HepG2 (cell line): ENCODE results near the gene RALY. TPM values are rescaled to one million over a fixed set of nuclear protein-coding genes. Genes with fewer than 3 reads are reported as not detected.
A peak's percentile ranks its signal among the peaks of the same experiment; 100 is the strongest.

Experiments used
- AKAP8 ChIP-seq: sonication (generic); formaldehyde crosslinking; IDR thresholded peaks from 2 replicates; pipeline ENCODE4 v1.5.1; 2020; ENCODE audit warnings: mild to moderate bottlenecking, missing genetic modification reagents
- ARNT2 ChIP-seq: sonication (generic); formaldehyde crosslinking; IDR thresholded peaks from 2 replicates; pipeline ENCODE4 v1.8.0; 2022; ENCODE audit warnings: mild to moderate bottlenecking, low read depth, missing genetic modification reagents, moderate library complexity
- CC2D1A ChIP-seq: sonication (generic); formaldehyde crosslinking; IDR thresholded peaks from 2 replicates; pipeline ENCODE4 v1.8.1; 2023; ENCODE audit warnings: mild to moderate bottlenecking, missing genetic modification reagents
- GABPB1 ChIP-seq: IDR thresholded peaks from 2 replicates; pipeline ENCODE4 v1.6.1; 2016; ENCODE audit warnings: mild to moderate bottlenecking, missing genetic modification reagents, moderate library complexity, missing compliant biosample characterization
- GLMP ChIP-seq: sonication (generic); formaldehyde crosslinking; IDR thresholded peaks from 2 replicates; pipeline ENCODE4 v1.9.0; 2021; ENCODE audit warnings: missing genetic modification reagents, mild to moderate bottlenecking, borderline replicate concordance
- HNRNPL ChIP-seq: fragments of 200-400 bp; formaldehyde crosslinking; IDR thresholded peaks from 2 replicates; pipeline ENCODE4 v1.6.1; 2017; ENCODE audit warnings: mild to moderate bottlenecking, low read depth, low read length
- KLF16 ChIP-seq, 2 experiments: sonication (generic) in 1 of 2; formaldehyde crosslinking in 1 of 2; IDR thresholded peaks; 2 replicates each; pipeline versions ENCODE4 v1.6.1 to v1.8.0; 2016 to 2023; ENCODE audit warnings: missing genetic modification reagents in 2 of 2, missing compliant biosample characterization in 1 of 2
- MAFG ChIP-seq: sonication (generic); formaldehyde crosslinking; IDR thresholded peaks from 2 replicates; pipeline ENCODE4 v1.5.1; 2020; ENCODE audit warnings: mild to moderate bottlenecking, missing genetic modification reagents
- ONECUT2 ChIP-seq: sonication (generic); formaldehyde crosslinking; IDR thresholded peaks from 2 replicates; pipeline ENCODE4 v1.4.0; 2020; ENCODE audit warnings: missing genetic modification reagents
- POLR2A ChIP-seq, 2 experiments: IDR thresholded peaks; 2 replicates each; pipeline ENCODE4 v1.6.1; 2011; ENCODE audit warnings: low read depth in 2 of 2, low read length in 2 of 2, mild to moderate bottlenecking in 1 of 2, moderate library complexity in 1 of 2; ENCODE audit not compliant: insufficient read depth in 1 of 2
- POLR2G ChIP-seq: fragments of 200-400 bp; formaldehyde crosslinking; IDR thresholded peaks from 2 replicates; pipeline ENCODE4 v1.6.1; 2018; ENCODE audit warnings: mild to moderate bottlenecking, low read depth, low read length, moderate library complexity
- SNAPC4 ChIP-seq: sonication (generic); formaldehyde crosslinking; IDR thresholded peaks from 2 replicates; pipeline ENCODE4 v1.4.0; 2020; ENCODE audit warnings: mild to moderate bottlenecking, missing genetic modification reagents
- TCF7L2 ChIP-seq: IDR thresholded peaks from 2 replicates; pipeline ENCODE4 v1.6.1; 2011; ENCODE audit warnings: mild to moderate bottlenecking, low read depth, low read length, moderate library complexity
- TIGD3 ChIP-seq: sonication (generic); formaldehyde crosslinking; IDR thresholded peaks from 2 replicates; pipeline ENCODE4 v1.5.1; 2020; ENCODE audit warnings: mild to moderate bottlenecking, missing genetic modification reagents, borderline replicate concordance
- TMF1 ChIP-seq: sonication (generic); formaldehyde crosslinking; IDR thresholded peaks from 2 replicates; pipeline ENCODE4 v1.8.1; 2022; ENCODE audit warnings: low read depth, missing genetic modification reagents
- ZBTB7A ChIP-seq: sonication (generic); formaldehyde crosslinking; IDR thresholded peaks from 2 replicates; pipeline ENCODE4 v1.8.0; 2022; ENCODE audit warnings: mild to moderate bottlenecking, missing genetic modification reagents
- ZFP91 ChIP-seq: sonication (generic); formaldehyde crosslinking; IDR thresholded peaks from 2 replicates; pipeline ENCODE4 v1.9.0; 2022; ENCODE audit warnings: missing genetic modification reagents, mild to moderate bottlenecking, borderline replicate concordance
- ZKSCAN1 ChIP-seq: fragments of 150-350 bp; IDR thresholded peaks from 2 replicates; pipeline ENCODE4 v1.6.1; 2014; ENCODE audit warnings: low read length
- ZMYM3 ChIP-seq: sonication (generic); formaldehyde crosslinking; IDR thresholded peaks from 2 replicates; pipeline ENCODE4 v1.5.1; 2020; ENCODE audit warnings: mild to moderate bottlenecking, missing genetic modification reagents
- ZNF530 ChIP-seq: sonication (generic); formaldehyde crosslinking; IDR thresholded peaks from 2 replicates; pipeline ENCODE4 v1.5.0; 2020; ENCODE audit warnings: low read depth, mild to moderate bottlenecking, missing genetic modification reagents
- ZNF724P ChIP-seq: sonication (generic); formaldehyde crosslinking; IDR thresholded peaks from 2 replicates; pipeline ENCODE4 v1.8.0; 2022; ENCODE audit warnings: missing genetic modification reagents, borderline replicate concordance
- polyA plus RNA-seq, 8 experiments: library from polyadenylated mRNA; depleted of rRNA in 3 of 8; stranded (reverse) in 7 of 8; unstranded in 1 of 8; fragments of >200 nt; fragmentation: Illumina TruSeq in 4 of 8; extraction: Trizol in 4 of 8; gene quantifications; 2 replicates each; pipeline versions ENCODE4 v1.2.1 to v1.2.3, GENCODE V29; 2011 to 2016; ENCODE audit warnings: low read depth in 4 of 8, missing spikeins in 1 of 8, mixed read lengths in 1 of 8; ENCODE audit not compliant: insufficient read depth in 1 of 8
- total RNA-seq, 5 experiments: library from RNA; depleted of rRNA; stranded (reverse); fragments of >200 nt; fragmentation: Illumina TruSeq; extraction: Trizol; gene quantifications; 2 replicates each; pipeline ENCODE4 v1.2.3, GENCODE V29; 2016; ENCODE audit warnings: low read depth in 1 of 5

The RALY gene
- total and polyA plus RNA-seq, 2 of the 13 experiments (the other 11 are each of a cell fraction or from before 2014, with no cell fraction given): 178 to 186 TPM

- TF ChIP-seq TIGD3 (CRISPR knock-in tag) (no peak), CC2D1A (CRISPR knock-in tag) (peak; percentile 53; the same call in 1 of the 2 replicates), SNAPC4 (peak; percentile 34; the same call in 1 of the 2 replicates), ONECUT2 (peak; percentile 85), ZNF724P (peak; percentile 41; the same call in 1 of the 2 replicates), ZBTB7A (CRISPR knock-in tag) (no peak), GABPB1 (CRISPR knock-in tag) (peak; percentile 13; the same call in 1 of the 2 replicates), GLMP (no peak), KLF16 (CRISPR knock-in tag; IDR thresholded peaks at IDR 0.05) (peak in 1 of 2 experiments; percentile 63; a peak in 2 of 4 replicates), ZNF530 (CRISPR knock-in tag) (no peak), HNRNPL (no peak), POLR2A (IDR thresholded peaks at IDR 0.05; ENCODE audit: insufficient read depth in 1 of 2, low read depth in 2 of 2, low read length in 2 of 2) (peak in 1 of 2 experiments; percentile 48; a peak in 2 of 4 replicates), ZMYM3 (peak; percentile 92), AKAP8 (peak; percentile 25), ARNT2 (CRISPR knock-in tag) (peak; percentile 25; the same call in 1 of the 2 replicates), TCF7L2 (peak; percentile 97), ZKSCAN1 (no peak; the same call in 1 of the 2 replicates), ZFP91 (peak; percentile 54; the same call in 1 of the 2 replicates), MAFG (CRISPR knock-in tag) (no peak), TMF1 (CRISPR knock-in tag) (peak; percentile 62; the same call in 1 of the 2 replicates), POLR2G (peak; percentile 54)
Observed at GRCh38 chr20:34004790-34005457, 11.2 kb downstream of the RALY start (continued).
